HepG2 (cell line): ENCODE data around the gene ZMYND10. TPM values are rescaled to one million over a fixed set of nuclear protein-coding genes. Genes with fewer than 3 reads are reported as not detected.

Experiments
- CAMTA2 ChIP-seq: sonication (generic); formaldehyde crosslinking; IDR thresholded peaks from 2 replicates; pipeline ENCODE4 v1.4.0; 2020; ENCODE audit warnings: mild to moderate bottlenecking, missing genetic modification reagents, borderline replicate concordance
- HOXD1 ChIP-seq: sonication (generic); formaldehyde crosslinking; IDR thresholded peaks from 2 replicates; pipeline ENCODE4 v1.5.0; 2020; ENCODE audit warnings: missing genetic modification reagents
- KDM5B ChIP-seq: sonication (generic); formaldehyde crosslinking; IDR thresholded peaks from 2 replicates; pipeline ENCODE4 v1.4.0; 2020; ENCODE audit warnings: missing genetic modification reagents, mild to moderate bottlenecking, borderline replicate concordance
- LCORL ChIP-seq, 2 experiments: fragments of 450-650 bp in 1 of 2; sonication (generic) in 1 of 2; formaldehyde crosslinking in 1 of 2; IDR thresholded peaks; 2 replicates each; pipeline versions ENCODE4 v1.5.0 to v1.6.1; 2017 to 2020; ENCODE audit warnings: antibody characterized with exemption in 1 of 2, missing genetic modification reagents in 1 of 2
- SMAD9 ChIP-seq: sonication (generic); formaldehyde crosslinking; IDR thresholded peaks from 2 replicates; pipeline ENCODE4 v1.5.1; 2020; ENCODE audit warnings: mild to moderate bottlenecking, missing genetic modification reagents
- TEAD3 ChIP-seq: optimal IDR thresholded peaks from 2 replicates; pipeline ENCODE3; 2016; ENCODE audit warnings: borderline replicate concordance
- ZMAT3 ChIP-seq: sonication (generic); formaldehyde crosslinking; conservative IDR thresholded peaks from 2 replicates; pipeline ENCODE4 v1.7.0; 2021; ENCODE audit warnings: missing genetic modification reagents
- ZNF124 ChIP-seq: sonication (generic); formaldehyde crosslinking; IDR thresholded peaks from 2 replicates; pipeline ENCODE4 v1.4.0; 2020; ENCODE audit warnings: missing genetic modification reagents
- ZNF136 ChIP-seq: sonication (generic); formaldehyde crosslinking; IDR thresholded peaks from 2 replicates; pipeline ENCODE4 v1.8.1; 2022; ENCODE audit warnings: low read depth, mild to moderate bottlenecking, moderate library complexity, missing genetic modification reagents
- ZNF138 ChIP-seq: sonication (generic); formaldehyde crosslinking; IDR thresholded peaks from 2 replicates; pipeline ENCODE4 v1.5.0; 2020; ENCODE audit warnings: mild to moderate bottlenecking, low read depth, missing genetic modification reagents
- ZNF333 ChIP-seq: sonication (generic); formaldehyde crosslinking; IDR thresholded peaks from 2 replicates; pipeline ENCODE4 v1.4.0; 2020; ENCODE audit warnings: mild to moderate bottlenecking, missing genetic modification reagents, borderline replicate concordance
- polyA plus RNA-seq, 8 experiments: library from polyadenylated mRNA; depleted of rRNA in 3 of 8; stranded (reverse) in 7 of 8; unstranded in 1 of 8; fragments of >200 nt; fragmentation: Illumina TruSeq in 4 of 8; extraction: Trizol in 4 of 8; gene quantifications; 2 replicates each; pipeline versions ENCODE4 v1.2.1 to v1.2.3, GENCODE V29; 2011 to 2016; ENCODE audit warnings: low read depth in 4 of 8, missing spikeins in 1 of 8, mixed read lengths in 1 of 8; ENCODE audit not compliant: insufficient read depth in 1 of 8
- total RNA-seq, 5 experiments: library from RNA; depleted of rRNA; stranded (reverse); fragments of >200 nt; fragmentation: Illumina TruSeq; extraction: Trizol; gene quantifications; 2 replicates each; pipeline ENCODE4 v1.2.3, GENCODE V29; 2016; ENCODE audit warnings: low read depth in 1 of 5
- TF ChIP-seq, protein P1 (sequence below): IDR thresholded peaks from 2 replicates; pipeline ENCODE4 v1.6.1; 2016; ENCODE audit warnings: missing compliant biosample characterization, missing genetic modification reagents, borderline replicate concordance
- TF ChIP-seq, protein P2 (sequence below): sonication (generic); formaldehyde crosslinking; IDR thresholded peaks from 2 replicates; pipeline ENCODE4 v1.4.0; 2020; ENCODE audit warnings: missing genetic modification reagents, mild to moderate bottlenecking, borderline replicate concordance
- TF ChIP-seq, protein P3 (sequence below): sonication (generic); formaldehyde crosslinking; IDR thresholded peaks from 2 replicates; pipeline ENCODE4; 2020; ENCODE audit warnings: missing genetic modification reagents, mild to moderate bottlenecking, borderline replicate concordance
- TF ChIP-seq, protein P4 (sequence below): sonication (generic); formaldehyde crosslinking; IDR thresholded peaks from 2 replicates; pipeline ENCODE4 v1.8.0; 2023; ENCODE audit warnings: mild to moderate bottlenecking, missing genetic modification reagents
- TF ChIP-seq, protein P5 (sequence below): sonication (generic); formaldehyde crosslinking; IDR thresholded peaks from 2 replicates; pipeline ENCODE4 v1.5.1; 2020; ENCODE audit warnings: missing genetic modification reagents, mild to moderate bottlenecking, borderline replicate concordance
- TF ChIP-seq, protein P6 (sequence below): IDR thresholded peaks from 2 replicates; pipeline ENCODE4 v1.6.1; 2016; ENCODE audit warnings: mild to moderate bottlenecking, missing biosample characterization, missing genetic modification reagents

ZMYND10 gene
- total and polyA plus RNA-seq, 2 of the 13 experiments (the other 11 are each of a cell fraction or from before 2014, with no cell fraction given), result 0.60 to 0.74 TPM

DNA sequence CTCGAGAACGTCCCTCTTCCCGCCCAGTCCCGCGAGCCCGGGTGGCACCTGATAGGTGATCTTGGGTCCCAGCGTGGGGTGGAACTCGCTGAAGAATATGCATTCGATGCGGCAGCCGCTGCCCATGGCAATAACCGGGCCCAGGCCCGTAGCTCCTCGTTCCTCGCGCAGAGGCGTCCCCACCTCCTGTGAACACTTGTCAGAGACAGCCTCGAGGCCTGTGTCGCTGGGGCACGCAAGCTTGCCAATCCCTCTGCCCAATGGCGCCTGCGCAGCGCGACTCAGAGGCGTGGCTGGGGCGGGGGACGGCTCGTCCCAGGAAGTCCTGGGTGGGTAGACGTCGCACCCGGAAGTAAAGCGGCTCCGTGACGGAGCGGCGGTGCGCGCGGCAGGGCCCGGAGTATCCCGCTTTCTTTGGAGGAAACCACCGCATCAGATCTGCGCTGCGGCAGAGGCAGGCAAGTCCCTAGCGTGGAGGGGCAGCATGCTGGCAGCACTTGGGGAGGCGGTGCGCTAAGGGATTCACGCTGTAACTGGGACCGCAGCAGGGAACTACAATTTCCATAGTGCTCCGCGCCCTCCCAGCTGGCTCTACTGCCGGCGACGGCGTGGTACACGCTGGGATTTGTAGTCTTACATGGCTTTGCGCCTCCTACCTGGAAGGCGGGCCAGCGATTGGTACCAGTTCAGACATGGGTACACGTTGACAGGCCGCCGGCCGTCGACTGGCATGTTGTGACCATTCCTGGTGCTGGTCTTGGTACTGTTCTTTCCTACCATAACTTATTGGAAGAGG is 5.2 kb upstream of the ZMYND10 start, which contains the start of the genes CYB561D2 and NPRL2 (continued):
- TF ChIP-seq, protein P1, sequence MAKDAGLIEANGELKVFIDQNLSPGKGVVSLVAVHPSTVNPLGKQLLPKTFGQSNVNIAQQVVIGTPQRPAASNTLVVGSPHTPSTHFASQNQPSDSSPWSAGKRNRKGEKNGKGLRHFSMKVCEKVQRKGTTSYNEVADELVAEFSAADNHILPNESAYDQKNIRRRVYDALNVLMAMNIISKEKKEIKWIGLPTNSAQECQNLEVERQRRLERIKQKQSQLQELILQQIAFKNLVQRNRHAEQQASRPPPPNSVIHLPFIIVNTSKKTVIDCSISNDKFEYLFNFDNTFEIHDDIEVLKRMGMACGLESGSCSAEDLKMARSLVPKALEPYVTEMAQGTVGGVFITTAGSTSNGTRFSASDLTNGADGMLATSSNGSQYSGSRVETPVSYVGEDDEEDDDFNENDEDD (CRISPR knock-in tag), result peak; percentile 96
- TF ChIP-seq LCORL (IDR thresholded peaks at IDR 0.05) (no peak), LCORL (CRISPR knock-in tag; IDR thresholded peaks at IDR 0.05) (peak; percentile 77), KDM5B (CRISPR knock-in tag) (peak; percentile 100), ZNF124 (CRISPR knock-in tag) (peak; percentile 95), HOXD1 (CRISPR knock-in tag) (peak; percentile 83), ZNF333 (peak; percentile 96), ZNF138 (peak; percentile 91), ZNF136 (CRISPR knock-in tag) (no peak), SMAD9 (no peak), ZMAT3 (CRISPR knock-in tag) (peak; percentile 91), TEAD3 (CRISPR knock-in tag) (peak; percentile 18), CAMTA2 (CRISPR knock-in tag) (peak; percentile 55; the same call in 1 of the 2 replicates)
- TF ChIP-seq, protein P2, sequence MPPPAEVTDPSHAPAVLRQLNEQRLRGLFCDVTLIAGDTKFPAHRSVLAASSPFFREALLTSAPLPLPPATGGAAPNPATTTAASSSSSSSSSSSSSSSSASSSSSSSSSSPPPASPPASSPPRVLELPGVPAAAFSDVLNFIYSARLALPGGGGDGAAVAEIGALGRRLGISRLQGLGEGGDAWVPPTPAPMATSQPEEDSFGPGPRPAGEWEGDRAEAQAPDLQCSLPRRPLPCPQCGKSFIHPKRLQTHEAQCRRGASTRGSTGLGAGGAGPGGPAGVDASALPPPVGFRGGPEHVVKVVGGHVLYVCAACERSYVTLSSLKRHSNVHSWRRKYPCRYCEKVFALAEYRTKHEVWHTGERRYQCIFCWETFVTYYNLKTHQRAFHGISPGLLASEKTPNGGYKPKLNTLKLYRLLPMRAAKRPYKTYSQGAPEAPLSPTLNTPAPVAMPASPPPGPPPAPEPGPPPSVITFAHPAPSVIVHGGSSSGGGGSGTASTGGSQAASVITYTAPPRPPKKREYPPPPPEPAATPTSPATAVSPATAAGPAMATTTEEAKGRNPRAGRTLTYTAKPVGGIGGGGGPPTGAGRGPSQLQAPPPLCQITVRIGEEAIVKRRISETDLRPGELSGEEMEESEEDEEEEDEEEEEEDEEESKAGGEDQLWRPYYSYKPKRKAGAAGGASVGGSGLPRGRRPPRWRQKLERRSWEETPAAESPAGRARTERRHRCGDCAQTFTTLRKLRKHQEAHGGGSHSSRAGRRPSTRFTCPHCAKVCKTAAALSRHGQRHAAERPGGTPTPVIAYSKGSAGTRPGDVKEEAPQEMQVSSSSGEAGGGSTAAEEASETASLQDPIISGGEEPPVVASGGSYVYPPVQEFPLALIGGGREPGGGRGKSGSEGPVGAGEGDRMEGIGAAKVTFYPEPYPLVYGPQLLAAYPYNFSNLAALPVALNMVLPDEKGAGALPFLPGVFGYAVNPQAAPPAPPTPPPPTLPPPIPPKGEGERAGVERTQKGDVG, result peak; percentile 95; the same call in 1 of the 2 replicates
- TF ChIP-seq, protein P3, sequence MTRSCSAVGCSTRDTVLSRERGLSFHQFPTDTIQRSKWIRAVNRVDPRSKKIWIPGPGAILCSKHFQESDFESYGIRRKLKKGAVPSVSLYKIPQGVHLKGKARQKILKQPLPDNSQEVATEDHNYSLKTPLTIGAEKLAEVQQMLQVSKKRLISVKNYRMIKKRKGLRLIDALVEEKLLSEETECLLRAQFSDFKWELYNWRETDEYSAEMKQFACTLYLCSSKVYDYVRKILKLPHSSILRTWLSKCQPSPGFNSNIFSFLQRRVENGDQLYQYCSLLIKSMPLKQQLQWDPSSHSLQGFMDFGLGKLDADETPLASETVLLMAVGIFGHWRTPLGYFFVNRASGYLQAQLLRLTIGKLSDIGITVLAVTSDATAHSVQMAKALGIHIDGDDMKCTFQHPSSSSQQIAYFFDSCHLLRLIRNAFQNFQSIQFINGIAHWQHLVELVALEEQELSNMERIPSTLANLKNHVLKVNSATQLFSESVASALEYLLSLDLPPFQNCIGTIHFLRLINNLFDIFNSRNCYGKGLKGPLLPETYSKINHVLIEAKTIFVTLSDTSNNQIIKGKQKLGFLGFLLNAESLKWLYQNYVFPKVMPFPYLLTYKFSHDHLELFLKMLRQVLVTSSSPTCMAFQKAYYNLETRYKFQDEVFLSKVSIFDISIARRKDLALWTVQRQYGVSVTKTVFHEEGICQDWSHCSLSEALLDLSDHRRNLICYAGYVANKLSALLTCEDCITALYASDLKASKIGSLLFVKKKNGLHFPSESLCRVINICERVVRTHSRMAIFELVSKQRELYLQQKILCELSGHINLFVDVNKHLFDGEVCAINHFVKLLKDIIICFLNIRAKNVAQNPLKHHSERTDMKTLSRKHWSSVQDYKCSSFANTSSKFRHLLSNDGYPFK (CRISPR knock-in tag), result peak; percentile 92
- TF ChIP-seq, protein P4, sequence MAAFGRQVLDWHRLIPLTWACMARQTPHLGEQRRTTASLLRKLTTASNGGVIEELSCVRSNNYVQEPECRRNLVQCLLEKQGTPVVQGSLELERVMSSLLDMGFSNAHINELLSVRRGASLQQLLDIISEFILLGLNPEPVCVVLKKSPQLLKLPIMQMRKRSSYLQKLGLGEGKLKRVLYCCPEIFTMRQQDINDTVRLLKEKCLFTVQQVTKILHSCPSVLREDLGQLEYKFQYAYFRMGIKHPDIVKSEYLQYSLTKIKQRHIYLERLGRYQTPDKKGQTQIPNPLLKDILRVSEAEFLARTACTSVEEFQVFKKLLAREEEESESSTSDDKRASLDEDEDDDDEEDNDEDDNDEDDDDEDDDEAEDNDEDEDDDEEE, result peak; percentile 87; the same call in 1 of the 2 replicates
- TF ChIP-seq, protein P5, sequence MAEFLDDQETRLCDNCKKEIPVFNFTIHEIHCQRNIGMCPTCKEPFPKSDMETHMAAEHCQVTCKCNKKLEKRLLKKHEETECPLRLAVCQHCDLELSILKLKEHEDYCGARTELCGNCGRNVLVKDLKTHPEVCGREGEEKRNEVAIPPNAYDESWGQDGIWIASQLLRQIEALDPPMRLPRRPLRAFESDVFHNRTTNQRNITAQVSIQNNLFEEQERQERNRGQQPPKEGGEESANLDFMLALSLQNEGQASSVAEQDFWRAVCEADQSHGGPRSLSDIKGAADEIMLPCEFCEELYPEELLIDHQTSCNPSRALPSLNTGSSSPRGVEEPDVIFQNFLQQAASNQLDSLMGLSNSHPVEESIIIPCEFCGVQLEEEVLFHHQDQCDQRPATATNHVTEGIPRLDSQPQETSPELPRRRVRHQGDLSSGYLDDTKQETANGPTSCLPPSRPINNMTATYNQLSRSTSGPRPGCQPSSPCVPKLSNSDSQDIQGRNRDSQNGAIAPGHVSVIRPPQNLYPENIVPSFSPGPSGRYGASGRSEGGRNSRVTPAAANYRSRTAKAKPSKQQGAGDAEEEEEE (CRISPR knock-in tag), result no peak; the same call in 1 of the 2 replicates
- TF ChIP-seq, protein P6, sequence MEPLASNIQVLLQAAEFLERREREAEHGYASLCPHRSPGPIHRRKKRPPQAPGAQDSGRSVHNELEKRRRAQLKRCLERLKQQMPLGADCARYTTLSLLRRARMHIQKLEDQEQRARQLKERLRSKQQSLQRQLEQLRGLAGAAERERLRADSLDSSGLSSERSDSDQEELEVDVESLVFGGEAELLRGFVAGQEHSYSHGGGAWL (CRISPR knock-in tag), result peak; percentile 96
